T-helper 9 cell (primary cell): Measurements from ENCODE around the gene RBM44.

Experiments used
- DNase-seq: peaks from one replicate; pipeline ENCODE4 v3.0.0-alpha.2; 2020

Gene RBM44

GRCh38 chr2:237886685-237887481 is 88.3 kb downstream of the RBM44 start:
- DNase-seq, result no peak

- DNase-seq, result no peak
Measured at GRCh38 chr2:237888389-237888788, 89.8 kb downstream of the RBM44 start.

- DNase-seq, result no peak
Measured at GRCh38 chr2:237889016-237889415, 90.4 kb downstream of the RBM44 start.

- DNase-seq, result no peak
Measured at GRCh38 chr2:237889811-237890210, 91.2 kb downstream of the RBM44 start.
